Measurements from ENCODE around the gene RNF144A. TPM values are rescaled to one million over a fixed set of nuclear protein-coding genes. Genes with fewer than 3 reads are reported as not detected.

RNF144A gene
- total and polyA plus RNA-seq, 2 donors (not counting 3 experiments of a cell fraction or from before 2014, with no cell fraction given), result 9.7 to 28.8 TPM

DNA sequence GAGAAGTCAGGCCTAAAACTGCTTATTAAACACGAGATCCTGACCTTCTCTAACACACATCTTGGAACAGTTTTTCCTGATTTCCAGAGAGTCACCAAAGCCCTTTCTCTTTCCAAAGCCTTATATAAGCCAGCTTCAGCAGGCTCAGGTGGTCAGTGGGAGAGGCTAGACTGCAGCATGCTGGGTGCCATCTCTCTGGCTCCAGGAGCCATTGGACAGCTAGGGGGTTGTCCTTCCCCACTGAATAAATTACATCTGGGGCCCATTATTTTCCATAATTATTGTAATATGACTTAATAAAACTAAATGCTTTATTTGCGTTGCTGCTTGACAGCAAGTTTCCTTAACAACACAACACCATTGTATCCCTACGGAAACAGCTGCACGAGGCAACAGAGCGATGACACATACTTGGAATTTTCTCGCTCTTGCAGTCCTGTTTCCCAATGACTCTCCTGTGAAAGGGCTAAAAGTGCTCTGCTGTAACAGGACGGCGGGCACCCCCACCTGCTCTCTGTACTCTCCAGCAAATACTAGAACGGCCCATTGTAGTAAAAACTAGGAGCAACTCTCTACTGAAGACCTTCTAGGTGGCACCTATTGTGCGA is 160.6 kb downstream of the RNF144A start:
- peak; percentile 89 for DNase-seq (ENCODE audit: low read depth, low spot score)
- CTCF ChIA-PET, result no interaction called here
- POLR2A ChIA-PET, result no interaction called here
- no peaks in the 10 kb centered on the region for H3K9me3 ChIP-seq (replicated peaks; ENCODE audit: control insufficient read depth, insufficient read depth, low read length)
- no peak overlapping the region for H3K4me3 ChIP-seq (replicated peaks in 1 of 3; ENCODE audit: insufficient read depth in 1 of 3, low read depth in 1 of 3, low read length in 3 of 3)
- TF ChIP-seq JUN (IDR thresholded peaks at IDR 0.05; ENCODE audit: borderline replicate concordance, insufficient read depth, insufficient read length, low read depth) (peak; percentile 81), POLR2A (IDR thresholded peaks at IDR 0.05; ENCODE audit: low read depth, low read length) (no peak)
- no peak overlapping the region for H3K4me2 ChIP-seq (ENCODE audit: insufficient read depth, low read length)
- FAIRE-seq, result no peak
- H3K9me1 ChIP-seq (replicated peaks; ENCODE audit: control insufficient read depth, extremely low read depth, insufficient read depth, low read length), result no peaks in the 10 kb centered on the region
- no peaks in the 10 kb centered on the region for H3K36me3 ChIP-seq (ENCODE audit: control insufficient read depth in 2 of 2, extremely low read depth in 1 of 2, insufficient read depth in 2 of 2, low read length in 2 of 2)
- H2AFZ ChIP-seq (ENCODE audit: low read depth, low read length), result no peak overlapping the region
- no peak overlapping the region for H3K9ac ChIP-seq (replicated peaks; ENCODE audit: extremely low read depth, insufficient read depth, low read length)
- dilution Hi-C loops (cut with MboI; ENCODE audit: extremely low pct_ligation_motif_present, low sequenced_read_pairs), result no loop called here
- no TSS peak for BruUV-seq (replicated peaks)
- peak overlapping the region; percentile 67 for H3K27ac ChIP-seq (ENCODE audit: insufficient read depth, low read depth, low read length)
- H3K27me3 ChIP-seq (ENCODE audit: control insufficient read depth in 2 of 2, insufficient read depth in 2 of 2, low read length in 2 of 2), result no peaks in the 10 kb centered on the region
- H4K20me1 ChIP-seq (replicated peaks; ENCODE audit: control insufficient read depth, extremely low read depth, insufficient read depth, low read length), result no peaks in the 10 kb centered on the region
- peaks cover 6% of the 10 kb centered on the region for H3K4me1 ChIP-seq (ENCODE audit: control insufficient read depth, extremely low read depth, insufficient read depth, low read length)
- H3K79me2 ChIP-seq (ENCODE audit: control insufficient read depth, insufficient read depth, low read length), result no peaks in the 10 kb centered on the region
- intact Hi-C loops (cut with micrococcal nuclease), result loop anchor here (5.0 kb wide), 1 partner anchor 1600 kb away; no protein-coding TSS in a partner anchor

DNA sequence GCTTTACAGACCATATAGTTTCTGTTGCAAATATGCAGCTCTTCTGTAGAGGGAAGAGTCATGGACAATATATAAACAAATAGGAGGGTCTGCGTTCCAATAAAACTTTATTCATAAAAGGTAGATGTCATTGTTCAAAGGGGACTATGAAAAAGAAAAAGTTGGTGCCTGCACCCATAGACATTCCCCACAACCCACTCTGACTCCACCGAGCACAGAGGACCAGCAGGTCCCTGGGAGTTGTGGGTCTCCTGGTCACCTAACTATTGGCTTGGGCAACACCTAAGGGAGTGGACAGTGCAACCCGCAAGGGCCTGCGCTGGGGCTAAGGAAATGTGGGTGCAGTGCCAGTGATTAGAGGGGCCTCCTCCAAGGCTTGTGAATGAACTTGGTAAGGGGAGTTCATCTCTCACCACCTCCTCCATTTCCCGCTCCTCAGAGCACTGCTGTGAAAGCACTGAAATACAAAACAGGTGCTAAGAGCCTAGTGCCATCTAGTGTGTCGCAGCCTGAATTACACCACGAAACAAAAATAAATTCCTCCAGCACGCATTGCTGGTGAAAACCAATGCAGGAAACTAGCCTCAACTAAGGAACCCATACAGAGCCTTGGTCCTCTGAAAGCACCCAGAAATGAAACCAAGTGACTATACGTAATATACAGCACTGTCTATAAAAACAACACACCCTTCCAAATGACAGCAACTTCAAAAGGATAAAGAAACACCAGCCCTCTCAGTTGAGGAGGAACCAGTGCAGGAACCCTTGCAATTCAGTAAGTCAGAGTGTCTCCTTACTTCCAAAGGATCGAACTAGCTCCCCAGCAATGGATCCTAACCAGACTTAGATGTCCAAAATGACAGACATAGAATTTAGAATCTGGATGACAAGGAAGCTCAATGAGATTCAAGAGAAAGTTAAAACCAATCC is 166.6 kb downstream of the RNF144A start:
- CTCF ChIA-PET, result interaction anchor here (0.8 to 4.1 kb wide), 12 partner anchors 10 to 343 kb away, joined by 3 to 30 read pairs (median 4); no protein-coding TSS in a partner anchor
- no peaks in the 10 kb centered on the region for H3K79me2 ChIP-seq (ENCODE audit: control insufficient read depth, insufficient read depth, low read length)
- H3K36me3 ChIP-seq (ENCODE audit: control insufficient read depth in 2 of 2, extremely low read depth in 1 of 2, insufficient read depth in 2 of 2, low read length in 2 of 2), result no peaks in the 10 kb centered on the region
- FAIRE-seq (peak; percentile 55), DNase-seq (ENCODE audit: low read depth, low spot score) (peak; percentile 52)
- no peaks in the 10 kb centered on the region for H3K9me1 ChIP-seq (replicated peaks; ENCODE audit: control insufficient read depth, extremely low read depth, insufficient read depth, low read length)
- no peak overlapping the region for H3K4me2 ChIP-seq (ENCODE audit: insufficient read depth, low read length)
- no TSS peak for BruUV-seq (replicated peaks)
- no peak overlapping the region for H2AFZ ChIP-seq (ENCODE audit: low read depth, low read length)
- H3K4me1 ChIP-seq (ENCODE audit: control insufficient read depth, extremely low read depth, insufficient read depth, low read length), result no peaks in the 10 kb centered on the region
- H3K27ac ChIP-seq (ENCODE audit: insufficient read depth, low read depth, low read length), result no peak overlapping the region
- intact Hi-C loops (cut with micrococcal nuclease), result loop anchor here (1.0 kb wide), 3 partner anchors 47 to 258 kb away; no protein-coding TSS in a partner anchor
- TF ChIP-seq POLR2A (IDR thresholded peaks at IDR 0.05; ENCODE audit: low read depth, low read length) (no peak), EZH2 (IDR thresholded peaks at IDR 0.05; ENCODE audit: borderline replicate concordance, low read depth, low read length, severe bottlenecking) (no peak), CTCF (IDR thresholded peaks at IDR 0.05; ENCODE audit: extremely low read depth in 1 of 2, insufficient read depth in 1 of 2, low read depth in 1 of 2, low read length in 2 of 2) (peak; percentile 57 to 71), MYC (IDR thresholded peaks at IDR 0.05; ENCODE audit: low read depth, low read length) (no peak), JUN (IDR thresholded peaks at IDR 0.05; ENCODE audit: borderline replicate concordance, insufficient read depth, insufficient read length, low read depth) (no peak)
- H3K9me3 ChIP-seq (replicated peaks; ENCODE audit: control insufficient read depth, insufficient read depth, low read length), result no peaks in the 10 kb centered on the region
- H4K20me1 ChIP-seq (replicated peaks; ENCODE audit: control insufficient read depth, extremely low read depth, insufficient read depth, low read length), result no peaks in the 10 kb centered on the region
- POLR2A ChIA-PET, result no interaction called here
- H3K4me3 ChIP-seq (replicated peaks in 1 of 3; ENCODE audit: insufficient read depth in 1 of 3, low read depth in 1 of 3, low read length in 3 of 3), result no peak overlapping the region
- dilution Hi-C loops (cut with MboI; ENCODE audit: extremely low pct_ligation_motif_present, low sequenced_read_pairs), result no loop called here
- no peak overlapping the region for H3K9ac ChIP-seq (replicated peaks; ENCODE audit: extremely low read depth, insufficient read depth, low read length)
- H3K27me3 ChIP-seq (ENCODE audit: control insufficient read depth in 2 of 2, insufficient read depth in 2 of 2, low read length in 2 of 2), result peaks cover 0 to 2% of the 10 kb centered on the region in 2 experiments

Measured in endothelial cell of umbilical vein (primary cell).